Body of pancreas (tissue), 4 donors: Measurements from ENCODE around the gene MET. TPM values are rescaled to one million over a fixed set of nuclear protein-coding genes. Genes with fewer than 3 reads are reported as not detected.

ENCODE experiments used
- ATAC-seq: fragments of 150-250 bp; one replicate; pipeline ENCODE4 v1.9.1; 2016
- DNase-seq, 4 donors: peaks; one replicate each; pipeline ENCODE4 v3.0.0-alpha.2; 2019
- H3K27ac ChIP-seq, 4 donors: fragments of 200-600 bp; sonication (generic); 1 replicate in 3 of 4; 2 replicates in 1 of 4; pipeline versions ENCODE4 v1.5.1 to v1.6.1; 2016 to 2019; ENCODE audit warnings: mild to moderate bottlenecking in 1 of 4, mixed read lengths in 1 of 4, moderate library complexity in 1 of 4
- H3K27me3 ChIP-seq, 2 donors: fragments of 200-600 bp; sonication (generic); one replicate each; pipeline ENCODE4 v1.6.0; 2016; ENCODE audit warnings: mild to moderate bottlenecking in 1 of 2
- H3K36me3 ChIP-seq, 2 donors: fragments of 200-600 bp; sonication (generic); replicated peaks in 1 of 2; 2 replicates each; pipeline ENCODE4 v1.5.1; 2016; ENCODE audit warnings: low read depth in 2 of 2; ENCODE audit not compliant: insufficient read depth in 1 of 2
- H3K4me1 ChIP-seq: fragments of 200-600 bp; sonication (generic); one replicate; pipeline ENCODE4 v1.6.0; 2016
- H3K4me3 ChIP-seq, 2 donors: fragments of 200-600 bp; sonication (generic); 1 replicate in 1 of 2; 2 replicates in 1 of 2; pipeline ENCODE4 v1.5.1; 2016 to 2019
- H3K9me3 ChIP-seq, 3 donors: fragments of 200-600 bp; sonication (generic); 1 replicate in 2 of 3; 2 replicates in 1 of 3; pipeline ENCODE4 v1.5.1; 2016
- CTCF ChIP-seq, 7 experiments: fragments of 450-650 bp in 4 of 7; fragments of 200-600 bp in 3 of 7; sonication (generic) in 3 of 7; IDR thresholded peaks; one replicate each; pipeline ENCODE4 v1.5.1; 2016 to 2019; ENCODE audit warnings: antibody characterized with exemption in 7 of 7
- POLR2A ChIP-seq, 3 donors: fragments of 450-650 bp; IDR thresholded peaks; one replicate each; pipeline ENCODE4 v1.6.1; 2016; ENCODE audit warnings: antibody characterized with exemption in 3 of 3, mild to moderate bottlenecking in 2 of 3
- WGBS, 2 donors: methylation state at CpG; one replicate each; pipeline ENCODE4 v1.1.5; 2017; 5-methylcytosine and 5-hydroxymethylcytosine counted together
- intact Hi-C: fragments of 100-400 bp; cut with DNase I; formaldehyde crosslinking; loops from one replicate; pipeline ENCODE4 v1.15.1; 2023
- total RNA-seq, 2 donors: library from RNA; depleted of rRNA; stranded (reverse); fragments of >200 nt; gene quantifications; one replicate each; pipeline ENCODE4 v1.1.0, GENCODE V29; 2016

MET gene
- total RNA-seq, 2 donors from 2014 or later: 21.3 to 23.7 TPM

GRCh38 chr7:116683786-116684185, 11.8 kb downstream of the MET start:
- Histone ChIP-seq H3K27ac (no peak overlapping the region), H3K4me1 (peaks cover 17% of the 10 kb centered on the region), H3K36me3 (no peaks in the 10 kb centered on the region), H3K4me3 (no peak overlapping the region), H3K27me3 (no peaks in the 10 kb centered on the region), H3K9me3 (no peaks in the 10 kb centered on the region)
- TF ChIP-seq CTCF (IDR thresholded peaks at IDR 0.05): no peak
- TF ChIP-seq POLR2A (IDR thresholded peaks at IDR 0.05): no peak
- DNase-seq: no peak
- ATAC-seq: no peak
- WGBS, 2 donors: 81 to 93% methylated on average over 4 of the region's 4 CpGs
- intact Hi-C loops: no loop called here

- intact Hi-C loops: no loop called here
- Histone ChIP-seq H3K27ac (no peak overlapping the region), H3K4me3 (no peak overlapping the region), H3K27me3 (no peaks in the 10 kb centered on the region), H3K9me3 (no peaks in the 10 kb centered on the region), H3K4me1 (peaks cover 17% of the 10 kb centered on the region), H3K36me3 (no peaks in the 10 kb centered on the region)
- no peak for TF ChIP-seq POLR2A (IDR thresholded peaks at IDR 0.05)
- TF ChIP-seq CTCF (IDR thresholded peaks at IDR 0.05): no peak
- ATAC-seq: no peak
- DNase-seq: no peak
- WGBS, 2 donors: 91 to 95% methylated on average over 3 of the region's 3 CpGs
Observed at GRCh38 chr7:116686033-116686432, 14.0 kb downstream of the MET start.

- DNase-seq (peak in 2 of 4 donors; percentile 21 to 22), ATAC-seq (peak; percentile 33)
- H3K27me3 ChIP-seq: no peaks in the 10 kb centered on the region
- intact Hi-C loops: no loop called here
- no peak overlapping the region for H3K27ac ChIP-seq
- H3K4me1 ChIP-seq: peaks cover 17% of the 10 kb centered on the region
- TF ChIP-seq POLR2A (IDR thresholded peaks at IDR 0.05): no peak
- TF ChIP-seq CTCF (IDR thresholded peaks at IDR 0.05): no peak
- no peak overlapping the region for H3K4me3 ChIP-seq
- no peaks in the 10 kb centered on the region for H3K9me3 ChIP-seq
- 62 to 63% methylated on average over 7 of the region's 7 CpGs for WGBS, 2 donors
- H3K36me3 ChIP-seq: no peaks in the 10 kb centered on the region
Observed at GRCh38 chr7:116686812-116687419, 14.9 kb downstream of the MET start.

- no peak for DNase-seq
- no peak overlapping the region for H3K4me3 ChIP-seq
- H3K27ac ChIP-seq: no peak overlapping the region
- ATAC-seq: no peak
- WGBS, 2 donors: 47 to 48% methylated on average over 7 of the region's 7 CpGs
- H3K4me1 ChIP-seq: peaks cover 17% of the 10 kb centered on the region
- no peaks in the 10 kb centered on the region for H3K27me3 ChIP-seq
- H3K36me3 ChIP-seq: no peaks in the 10 kb centered on the region
- no peak for TF ChIP-seq POLR2A (IDR thresholded peaks at IDR 0.05)
- no peak for TF ChIP-seq CTCF (IDR thresholded peaks at IDR 0.05)
- H3K9me3 ChIP-seq: no peaks in the 10 kb centered on the region
- intact Hi-C loops: no loop called here
Observed at GRCh38 chr7:116687801-116688201, 15.8 kb downstream of the MET start.

- WGBS, 2 donors: 66 to 84% methylated on average over 4 of the region's 4 CpGs
- H3K4me3 ChIP-seq: no peak overlapping the region
- peaks cover 17% of the 10 kb centered on the region for H3K4me1 ChIP-seq
- H3K27me3 ChIP-seq: no peaks in the 10 kb centered on the region
- TF ChIP-seq CTCF (IDR thresholded peaks at IDR 0.05) (no peak), POLR2A (IDR thresholded peaks at IDR 0.05) (no peak)
- intact Hi-C loops: no loop called here
- H3K9me3 ChIP-seq: no peaks in the 10 kb centered on the region
- H3K27ac ChIP-seq: no peak overlapping the region
- ATAC-seq: no peak
- H3K36me3 ChIP-seq: no peaks in the 10 kb centered on the region
- DNase-seq: no peak
Observed at GRCh38 chr7:116689790-116690259, 17.8 kb downstream of the MET start.
